KG1 (cell line): ENCODE results near the gene PDAP1.
"Not testable (repeated sequence)": the region's sequence is repeated elsewhere in the genome, so short reads cannot be mapped to it uniquely, and the experiment has no call there.

Experiments used
- DNase-seq: peaks from one replicate; lab custom pipeline; 2025; lab: John Stamatoyannopoulos, UW

Gene PDAP1

DNA sequence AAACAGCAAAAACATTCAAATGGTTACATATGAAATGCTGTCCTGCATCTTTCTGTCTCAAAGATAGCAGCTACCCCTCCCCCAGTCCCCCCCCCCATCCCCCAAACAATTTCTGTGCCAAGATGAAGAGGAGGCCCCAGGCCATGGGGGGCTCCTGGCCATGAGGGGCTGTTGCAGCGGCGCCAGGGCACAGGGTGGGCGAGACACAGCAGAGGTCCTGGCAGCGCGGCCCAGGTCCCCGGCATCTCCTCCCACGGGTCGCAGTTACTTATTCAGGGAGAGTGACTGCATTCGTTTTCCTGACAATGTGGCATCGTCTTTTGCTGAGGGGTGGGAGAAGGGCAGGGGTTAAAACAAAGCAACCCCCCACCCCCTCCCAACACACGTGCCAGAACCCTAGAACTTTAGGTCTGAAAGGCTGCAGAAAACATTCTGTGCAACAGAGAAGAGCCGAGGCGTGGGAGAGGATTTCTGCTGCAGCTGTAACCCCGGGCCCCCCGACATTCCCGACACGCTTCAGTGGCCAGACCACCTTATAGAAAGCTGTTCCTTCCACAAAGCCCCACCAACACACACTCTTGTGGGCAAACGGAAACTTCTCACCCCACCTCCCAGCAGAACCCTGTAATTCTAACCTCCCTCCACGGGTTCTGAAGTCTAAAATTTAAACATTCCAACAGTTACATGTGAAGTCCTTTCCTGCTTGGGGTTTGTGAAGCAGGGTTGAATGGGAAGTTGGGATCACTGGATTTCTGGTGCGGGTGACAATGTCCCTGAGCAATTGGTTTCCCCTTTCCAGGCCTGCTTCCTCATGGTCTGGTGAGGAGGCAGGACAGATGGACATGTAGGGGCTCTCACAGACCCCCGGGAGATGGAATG lies 11.7 kb downstream of the PDAP1 start:
- DNase-seq = no peak

GRCh38 chr7:99395616-99396327 lies 12.6 kb downstream of the PDAP1 start:
- no peak for DNase-seq

DNA sequence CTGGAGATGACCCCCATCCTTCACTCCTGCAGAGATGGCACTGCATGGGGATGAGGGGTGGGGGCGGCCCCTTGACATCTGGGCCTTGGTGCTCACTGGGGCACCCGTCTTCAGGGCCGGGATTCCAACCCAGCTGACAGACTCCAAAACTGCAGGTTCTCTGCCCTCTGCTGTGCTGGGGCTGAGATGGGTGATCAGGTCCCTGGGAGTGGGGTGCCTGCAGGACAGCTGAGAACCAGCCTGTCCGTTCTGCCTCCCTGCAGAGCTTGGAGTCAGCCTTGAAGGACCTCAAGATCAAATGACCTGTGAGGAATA lies 14.3 kb downstream of the PDAP1 start:
- DNase-seq = no peak

GRCh38 chr7:99393355-99394187 lies 14.8 kb downstream of the PDAP1 start:
- DNase-seq = no peak

DNA sequence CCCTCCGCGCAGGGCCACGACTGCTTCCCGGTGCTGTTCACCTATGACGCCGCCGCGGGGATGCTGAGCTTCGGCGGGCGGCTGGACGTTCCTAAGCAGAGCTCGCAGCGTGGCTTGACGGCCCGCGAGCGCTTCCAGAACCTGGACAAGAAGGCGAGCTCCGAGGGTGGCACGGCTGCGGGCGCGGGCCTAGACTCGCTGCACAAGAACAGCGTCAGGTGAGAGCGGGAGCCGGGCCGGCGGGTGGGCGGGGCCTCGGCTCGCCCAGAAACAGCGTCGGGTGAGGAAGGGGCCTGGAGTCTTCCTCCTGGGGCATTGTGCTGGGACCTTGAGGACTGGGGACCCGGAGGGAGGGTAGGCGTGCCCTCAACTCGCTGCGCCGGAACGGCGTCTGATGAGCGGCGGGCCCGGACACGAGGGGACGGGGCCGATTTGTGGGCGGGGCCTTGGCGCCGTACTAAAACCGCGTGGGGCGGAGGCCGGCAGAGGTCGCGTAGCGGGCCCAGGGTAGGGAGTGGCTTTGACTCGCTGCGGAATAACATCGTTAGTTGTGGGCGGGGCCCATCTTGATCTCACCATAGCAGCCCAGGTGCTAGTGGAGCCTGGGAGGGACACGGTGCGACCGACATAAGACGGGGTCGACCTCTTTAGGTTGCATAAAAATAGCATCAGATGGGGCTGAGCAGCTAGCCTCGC lies 15.6 kb downstream of the PDAP1 start:
- no peak for DNase-seq

GRCh38 chr7:99392046-99392445 lies 16.4 kb downstream of the PDAP1 start:
- DNase-seq = no peak

GRCh38 chr7:99390941-99391602 lies 17.3 kb downstream of the PDAP1 start:
- no peak for DNase-seq

- DNase-seq = no peak
Observed at GRCh38 chr7:99389772-99390171, 18.6 kb downstream of the PDAP1 start.

DNA sequence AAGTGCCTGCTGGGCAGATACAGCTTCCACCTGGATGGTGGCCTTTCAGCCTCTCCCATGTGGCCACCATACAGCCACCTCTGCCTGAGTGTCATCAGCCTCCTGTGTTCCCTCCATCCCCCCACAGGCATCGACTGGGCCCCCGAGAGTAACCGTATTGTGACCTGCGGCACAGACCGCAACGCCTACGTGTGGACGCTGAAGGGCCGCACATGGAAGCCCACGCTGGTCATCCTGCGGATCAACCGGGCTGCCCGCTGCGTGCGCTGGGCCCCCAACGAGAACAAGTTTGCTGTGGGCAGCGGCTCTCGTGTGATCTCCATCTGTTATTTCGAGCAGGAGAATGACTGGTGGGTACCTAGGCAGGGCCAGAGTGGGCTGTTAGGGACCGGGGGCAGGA lies 20.5 kb downstream of the PDAP1 start:
- DNase-seq = no peak

- DNase-seq = not testable (repeated sequence)
Observed at GRCh38 chr7:99387239-99387635, 21.2 kb downstream of the PDAP1 start.

GRCh38 chr7:99386584-99387238 lies 21.7 kb downstream of the PDAP1 start:
- no peak for DNase-seq

- DNase-seq = no peak
Observed at GRCh38 chr7:99385564-99385963, 22.8 kb downstream of the PDAP1 start.

DNA sequence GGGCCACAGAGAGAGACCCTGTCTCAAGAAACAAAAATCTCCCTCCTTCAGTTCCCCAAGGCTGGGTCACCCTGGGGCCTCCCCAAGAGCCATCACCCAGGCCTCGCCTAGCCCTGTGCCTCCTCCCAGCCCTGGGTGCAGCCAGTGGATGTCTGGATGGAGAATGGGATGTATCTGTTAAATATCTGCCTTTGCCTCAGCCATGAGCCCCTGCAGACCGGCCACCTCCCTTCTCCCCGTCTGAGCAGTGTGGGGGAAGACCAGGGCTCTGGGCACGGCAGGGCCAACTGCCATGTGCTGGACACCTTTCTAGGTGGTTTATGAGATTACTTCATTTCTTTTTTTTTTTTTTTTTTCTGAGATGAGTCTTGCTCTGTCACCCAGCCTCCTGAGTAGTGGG lies 23.9 kb downstream of the PDAP1 start:
- no peak for DNase-seq

DNA sequence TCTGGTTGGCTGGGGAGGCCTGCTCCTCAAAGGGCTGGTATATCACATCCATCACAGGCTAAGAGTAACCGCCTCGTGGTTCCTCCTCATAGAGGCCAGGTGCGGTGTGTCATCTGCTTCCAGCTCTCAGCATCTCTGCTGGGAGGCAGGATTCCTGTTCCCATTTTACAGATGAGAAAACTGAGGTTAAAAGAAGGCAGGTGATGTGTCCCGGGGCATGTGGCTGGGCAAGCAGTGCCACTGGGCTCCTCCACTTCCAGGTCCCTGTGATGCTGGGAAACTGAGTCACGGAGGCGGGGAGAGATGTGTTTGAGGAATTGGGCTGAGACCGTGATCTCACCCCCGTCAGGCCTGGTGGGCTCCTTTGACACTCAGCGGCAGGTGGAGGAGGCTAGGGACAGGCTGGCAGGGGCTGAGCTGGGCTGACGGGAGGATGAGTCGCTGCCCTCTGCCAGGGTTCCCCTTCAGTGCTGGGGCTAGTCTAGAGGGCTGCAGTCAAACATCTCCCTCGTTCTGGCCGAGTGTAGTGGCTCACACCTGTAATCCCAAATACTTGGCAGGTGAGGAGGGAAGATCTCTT lies 24.5 kb downstream of the PDAP1 start:
- DNase-seq = no peak

DNA sequence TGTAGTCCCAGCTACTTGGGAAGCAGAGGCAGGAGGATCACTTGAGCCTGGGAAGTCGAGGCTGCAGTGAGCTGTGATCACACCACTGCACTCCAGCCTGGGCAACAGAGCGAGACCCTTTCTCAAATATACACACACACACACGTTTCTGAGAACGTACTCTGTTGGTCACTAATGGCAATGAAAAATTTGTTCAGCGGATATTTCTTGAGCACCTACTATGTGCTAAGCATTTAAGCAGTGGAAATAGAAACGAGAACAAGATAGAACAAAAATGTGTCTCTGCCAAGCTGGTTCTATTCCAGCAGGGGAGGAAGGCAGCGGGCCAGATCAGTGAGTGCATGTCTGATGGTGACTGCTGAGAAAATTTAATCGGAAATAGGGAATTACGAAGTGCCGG lies 25.2 kb downstream of the PDAP1 start:
- no peak for DNase-seq

DNA sequence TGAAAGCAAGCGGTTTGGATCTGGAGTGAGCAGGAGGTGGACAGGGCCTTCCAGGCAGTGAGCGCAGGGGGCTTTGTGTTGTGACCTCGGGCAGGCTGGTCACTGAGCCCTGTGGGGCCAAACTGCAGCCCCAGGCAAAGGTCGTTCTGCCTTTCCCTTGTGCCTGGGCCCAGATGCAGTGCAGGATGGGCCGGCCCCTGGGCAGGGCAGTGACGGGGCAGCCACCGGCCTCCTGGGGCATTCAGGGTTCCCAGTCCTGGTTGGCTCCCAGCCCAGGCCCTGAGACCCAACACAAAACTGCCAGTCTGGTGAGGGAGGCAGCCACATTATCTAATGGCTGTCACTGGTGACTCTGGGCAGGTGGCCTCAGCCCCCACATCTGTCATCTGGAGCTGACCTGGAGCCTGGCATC lies 26.7 kb downstream of the PDAP1 start:
- no peak for DNase-seq

GRCh38 chr7:99380823-99381663 lies 27.4 kb downstream of the PDAP1 start:
- no peak for DNase-seq

DNA sequence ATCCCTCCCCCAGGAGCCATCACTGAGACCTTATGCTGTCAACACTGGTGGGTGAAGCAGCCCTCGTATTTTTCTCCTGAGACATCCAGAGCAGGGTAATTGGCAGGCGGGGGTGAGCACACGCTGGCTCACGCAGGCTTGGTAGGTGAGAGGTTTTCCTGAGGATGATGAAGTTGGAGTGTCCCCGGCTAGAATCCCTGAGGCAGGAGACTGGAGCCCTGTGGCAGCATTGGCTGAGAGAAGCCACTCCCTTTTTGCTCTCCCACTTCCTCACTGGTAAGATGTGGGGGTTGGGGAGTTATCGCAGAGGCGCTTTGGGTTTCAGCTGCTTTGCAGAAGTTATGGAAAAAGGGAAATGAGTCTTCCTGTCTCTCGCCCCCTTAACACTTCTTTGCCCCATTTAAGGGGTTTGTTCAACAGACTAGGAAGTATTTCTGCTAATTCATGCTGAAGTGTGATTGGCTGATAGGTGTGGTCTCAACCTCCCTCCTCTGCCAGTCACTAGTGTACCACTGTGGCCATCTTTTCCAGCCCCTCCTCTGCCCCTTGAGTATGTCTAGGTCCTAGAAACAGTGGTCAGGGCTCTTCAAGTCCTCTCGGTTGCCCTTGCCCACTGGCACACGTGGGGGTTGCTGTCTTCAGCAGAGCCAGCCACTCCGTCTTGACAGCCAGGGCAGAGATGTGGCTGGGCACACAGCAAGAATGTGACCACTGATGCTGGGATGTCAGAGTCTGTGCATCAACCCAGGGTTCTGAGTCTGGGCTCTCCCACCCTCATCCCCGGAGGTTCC lies 28.2 kb downstream of the PDAP1 start:
- DNase-seq = peak; percentile 41

- not testable (repeated sequence) for DNase-seq
Observed at GRCh38 chr7:99379693-99380031, 28.7 kb downstream of the PDAP1 start.
